Activated CD4-positive, alpha-beta T cell treated with anti-CD3 and anti-CD28 coated beads, Interleukin-2, Interleukin-4, amounts not matched to agents 100 ng/mL and 50 ng/mL, durations not matched to agents 16 hours and 8 hours (primary cell): ENCODE results near the gene PIK3AP1.

ENCODE experiments used
- DNase-seq: peaks from one replicate; pipeline ENCODE4 v3.0.0-alpha.2; 2020; ENCODE audit warnings: low spot score

PIK3AP1 gene

DNA sequence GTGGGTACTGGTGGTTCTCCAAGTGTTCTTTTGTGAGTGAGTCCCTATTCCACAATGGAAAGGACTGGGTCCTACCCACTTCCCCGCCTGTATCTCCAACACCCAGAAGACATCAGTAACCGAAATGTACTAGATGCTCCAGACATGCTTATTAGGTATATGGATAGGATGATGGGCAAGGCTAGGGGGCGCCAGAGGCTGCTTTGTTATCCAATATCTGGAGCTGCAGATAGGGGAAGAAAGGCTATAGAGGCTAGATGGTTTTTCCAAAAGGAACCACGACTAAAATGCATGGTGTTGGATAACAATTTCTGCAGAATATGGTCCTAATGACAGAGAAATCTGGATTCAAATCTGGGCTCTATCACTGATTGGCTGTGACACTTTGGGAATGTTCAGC, 77.3 kb downstream of the PIK3AP1 start:
- peak; percentile 61 for DNase-seq

DNA sequence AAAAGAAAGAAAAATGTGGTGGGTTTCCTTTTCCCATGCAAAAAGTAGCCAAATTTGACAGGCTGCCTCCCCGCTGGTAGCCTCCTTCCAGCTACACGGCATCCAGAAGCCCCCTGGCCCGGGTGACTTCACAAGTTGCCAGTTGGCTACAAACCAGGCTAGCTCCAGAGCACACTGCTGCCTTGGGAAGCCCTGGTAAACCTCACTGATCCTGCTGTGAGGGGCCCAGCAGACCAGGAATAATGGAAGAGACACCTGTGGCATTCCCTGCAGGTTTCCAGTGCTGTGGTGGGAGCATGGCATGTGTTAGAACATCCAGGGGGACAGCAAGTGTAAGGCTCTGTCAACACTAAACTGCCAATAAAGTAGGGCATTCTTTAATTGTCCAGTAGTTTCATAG, 77.8 kb downstream of the PIK3AP1 start:
- no peak for DNase-seq

DNA sequence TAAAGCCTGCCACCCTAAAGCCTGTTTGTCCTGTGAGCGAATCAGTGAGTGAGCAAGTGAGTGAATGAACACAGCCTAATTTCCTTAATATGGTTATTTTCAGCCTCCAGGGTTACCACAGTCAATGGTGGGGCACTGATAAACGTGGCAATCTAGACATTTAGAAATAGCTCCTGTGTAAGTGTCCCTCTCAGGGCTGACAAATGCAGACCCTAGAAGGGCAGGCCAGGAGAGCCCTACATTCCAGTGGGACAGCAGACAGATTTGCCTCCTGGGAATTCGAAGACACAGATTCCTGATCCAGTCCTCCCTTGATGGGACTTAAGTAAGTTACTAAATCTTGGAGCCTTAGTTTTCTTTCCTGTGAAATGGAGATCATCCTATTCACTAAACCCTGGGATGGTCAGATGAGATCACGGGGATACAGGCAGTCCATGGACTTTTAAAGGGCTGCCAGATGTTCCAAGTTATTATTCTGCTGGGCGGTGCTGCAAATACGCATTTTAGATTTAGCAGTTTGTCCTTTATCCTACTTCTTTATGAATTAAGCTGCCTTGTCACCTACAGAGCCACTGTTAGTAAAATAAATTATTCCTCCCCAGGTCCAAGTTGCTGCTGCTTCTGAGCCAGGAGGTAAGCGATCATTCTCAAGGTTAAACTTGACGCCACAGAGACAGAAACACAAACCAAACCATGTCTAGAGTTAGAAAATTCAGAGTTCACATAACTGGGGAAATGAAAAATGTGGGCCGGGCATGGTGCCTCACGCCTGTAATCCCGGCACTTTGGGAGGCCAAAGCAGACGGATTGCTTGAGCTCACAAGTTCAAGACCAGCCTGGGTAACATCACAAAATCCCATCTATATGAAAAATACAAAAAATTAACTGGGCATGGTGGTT, 78.7 kb downstream of the PIK3AP1 start:
- no peak for DNase-seq

DNA sequence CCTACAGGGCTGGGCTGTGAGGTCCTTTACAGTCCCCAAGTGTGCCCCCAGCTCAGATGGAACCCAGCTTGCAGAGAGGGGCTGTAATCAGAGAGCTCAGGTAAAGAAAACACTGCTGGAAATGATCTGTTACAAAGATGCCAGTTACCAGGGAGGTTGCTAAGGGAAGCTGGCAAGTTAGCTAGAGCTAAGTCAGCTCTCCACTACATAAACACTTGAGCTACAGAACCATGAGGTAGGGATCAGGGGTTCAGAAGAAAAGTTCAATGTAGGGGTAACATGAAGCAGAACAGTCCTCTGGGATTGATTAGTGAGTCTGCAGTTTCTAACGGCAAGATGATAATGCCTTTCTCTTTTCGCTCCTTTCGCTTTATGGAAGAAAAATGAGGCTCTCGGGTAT, 80.4 kb downstream of the PIK3AP1 start:
- DNase-seq, result no peak

DNA sequence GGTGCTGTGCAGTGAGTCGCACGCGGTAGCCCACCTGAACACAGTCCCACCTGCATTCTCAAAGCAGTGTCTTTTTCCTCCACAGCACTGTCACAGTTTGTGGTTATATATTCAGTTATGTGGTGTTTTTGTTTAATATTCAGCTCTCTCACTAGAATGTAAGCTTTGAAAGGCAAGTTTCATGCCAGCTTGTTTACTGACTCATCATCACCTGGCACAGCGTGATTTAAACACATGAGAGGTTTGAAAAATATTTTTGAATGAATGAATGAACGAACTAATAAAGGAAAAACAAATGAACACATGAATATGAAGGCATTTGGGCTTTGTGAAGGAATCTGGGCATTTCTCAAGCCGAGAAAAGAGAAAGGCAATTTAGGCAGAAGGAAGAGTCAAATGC, 81.6 kb downstream of the PIK3AP1 start:
- no peak for DNase-seq

DNA sequence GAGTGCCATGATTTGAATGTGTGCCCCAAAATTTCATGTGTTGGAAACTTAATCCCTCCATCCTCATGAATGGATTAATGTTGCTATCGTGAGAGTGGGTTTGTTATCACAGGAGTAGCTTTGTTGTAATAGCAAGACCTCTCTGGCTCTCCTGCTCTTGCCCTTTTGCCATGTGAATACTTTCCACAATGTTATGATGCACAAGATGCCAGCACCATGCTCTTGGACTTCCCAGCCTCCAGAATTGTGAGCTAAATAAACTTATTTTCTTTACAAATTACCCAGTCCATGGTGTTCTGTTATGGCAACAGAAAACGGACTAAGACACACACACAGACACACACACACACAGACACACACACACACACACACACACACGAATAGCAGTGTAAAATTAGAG, 82.2 kb downstream of the PIK3AP1 start:
- DNase-seq, result no peak

DNA sequence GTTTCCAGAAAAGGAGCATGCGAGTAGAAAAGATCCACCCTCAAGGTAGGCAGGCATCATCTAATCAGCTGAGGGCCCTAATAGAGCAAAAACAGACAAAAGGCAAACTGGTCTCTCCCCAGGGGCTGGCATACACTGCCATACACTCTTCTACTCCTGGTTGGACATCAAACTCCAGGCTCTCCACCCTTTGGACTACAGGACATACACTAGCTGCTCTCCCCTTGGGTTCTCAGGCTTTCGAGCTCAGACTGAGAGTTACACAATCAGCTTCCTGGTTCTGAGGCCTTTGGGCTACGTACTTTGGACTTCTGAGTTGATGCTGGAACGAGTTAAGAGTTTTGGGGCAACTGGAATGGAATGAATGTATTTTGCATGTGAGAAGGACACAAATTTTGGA, 82.6 kb downstream of the PIK3AP1 start:
- no peak for DNase-seq

DNA sequence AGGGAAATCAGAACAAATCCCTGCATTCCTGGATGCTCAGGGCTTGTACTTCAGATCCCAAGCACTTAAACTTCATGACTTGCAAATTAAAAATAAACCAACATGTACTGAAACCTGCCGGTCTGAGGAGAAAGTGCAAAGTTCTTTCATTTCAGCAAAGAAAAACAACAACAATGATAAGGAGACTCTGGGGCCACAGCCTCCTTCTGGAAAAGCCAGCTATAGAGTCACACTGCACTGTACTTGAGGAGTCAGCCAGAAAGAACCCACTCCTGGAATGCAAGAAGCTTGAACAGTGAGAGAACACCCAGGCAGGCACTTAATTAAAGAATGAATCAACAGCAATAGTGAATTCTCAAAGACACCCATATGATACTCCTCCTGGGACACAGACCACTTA, 83.8 kb downstream of the PIK3AP1 start:
- DNase-seq, result no peak

DNA sequence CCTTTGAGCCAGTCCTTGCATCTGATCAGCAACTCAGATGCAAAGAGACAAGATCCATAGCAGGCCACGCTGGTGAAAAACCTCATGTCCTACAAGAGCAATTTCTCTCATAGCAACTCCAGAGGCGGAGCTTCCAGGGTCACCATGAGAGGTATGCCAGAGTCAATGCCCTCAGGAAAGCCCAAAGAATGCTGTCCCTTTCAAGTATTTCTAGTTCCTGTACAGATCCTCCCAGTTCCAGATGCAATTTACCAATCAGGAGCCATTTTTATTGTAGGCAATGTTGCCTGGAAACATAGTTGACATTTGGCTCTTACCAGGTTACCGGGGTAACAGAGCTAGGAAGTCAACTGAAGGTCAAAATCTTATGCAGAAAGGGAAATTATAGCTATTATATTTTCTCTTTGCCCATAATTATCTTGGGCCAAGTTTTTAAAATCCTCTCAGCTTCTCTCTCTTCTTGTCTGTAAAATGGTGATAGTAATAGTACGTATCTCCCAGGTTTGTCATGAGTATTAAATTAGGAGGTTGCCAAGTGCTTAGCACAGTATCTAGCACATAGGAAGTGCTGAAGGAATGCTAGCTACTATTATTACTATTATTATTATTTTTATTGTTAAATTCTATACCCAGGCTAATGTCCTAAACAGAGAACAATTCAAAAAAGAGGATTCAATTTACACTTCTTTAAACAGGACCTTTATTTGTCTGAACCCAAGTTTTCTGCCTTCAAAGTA, 87.2 kb downstream of the PIK3AP1 start:
- no peak for DNase-seq

DNA sequence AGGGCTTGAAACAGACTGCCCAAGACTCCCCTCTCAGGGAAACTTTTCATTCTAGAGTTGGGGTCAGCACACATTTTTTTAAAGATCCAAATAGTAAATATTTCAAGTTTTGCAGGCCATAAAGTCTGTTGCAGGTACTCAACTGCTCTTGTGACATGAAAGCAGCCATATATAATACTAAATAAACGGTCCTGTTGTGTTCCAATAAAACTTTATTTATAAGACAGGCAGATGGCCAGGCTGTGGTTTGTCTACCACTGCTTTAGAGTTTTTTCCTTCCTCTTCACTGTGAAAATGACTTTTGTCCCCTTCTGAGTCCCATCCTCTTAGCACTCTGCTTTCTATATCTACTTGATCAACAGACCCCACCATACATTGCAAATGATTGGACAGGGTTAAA, 93.0 kb downstream of the PIK3AP1 start:
- DNase-seq, result no peak

DNA sequence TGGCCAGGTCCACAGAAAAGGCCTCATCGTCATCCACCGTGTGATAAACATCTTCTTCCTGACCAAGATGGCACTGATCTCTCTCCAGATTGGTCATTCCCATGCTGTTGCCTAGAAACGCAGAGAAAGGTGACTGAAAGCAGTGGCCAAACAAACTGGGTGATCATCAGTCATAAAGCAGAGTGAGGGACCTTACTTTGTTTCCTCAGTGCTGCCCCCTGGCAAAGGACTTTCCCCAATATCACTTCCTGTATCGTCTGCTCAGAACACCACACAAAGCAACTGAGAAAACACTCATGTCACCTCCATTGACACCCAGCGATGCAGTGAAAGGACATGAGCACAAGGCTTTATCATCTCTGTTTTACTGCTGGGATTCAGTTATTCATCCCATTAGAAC, 93.5 kb downstream of the PIK3AP1 start:
- no peak for DNase-seq

DNA sequence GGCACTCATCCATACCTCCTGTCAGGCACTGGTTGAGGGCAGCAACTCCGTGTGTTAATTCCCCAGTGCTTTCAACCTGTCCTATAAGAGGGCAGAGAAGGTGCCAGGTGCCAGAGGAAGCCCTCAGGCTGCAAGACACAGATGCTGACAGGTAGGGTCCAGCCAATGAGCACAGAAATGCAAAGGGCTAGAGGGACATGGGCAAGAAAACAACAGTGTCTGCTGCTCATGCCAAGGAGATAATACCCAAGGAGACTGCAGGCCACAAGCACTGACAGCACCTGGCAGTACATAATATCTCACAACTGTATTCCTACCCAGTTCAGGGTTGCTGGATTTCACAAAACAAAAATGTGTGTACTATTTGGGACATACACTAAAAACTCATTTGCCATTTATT, 95.1 kb downstream of the PIK3AP1 start:
- DNase-seq, result no peak

DNA sequence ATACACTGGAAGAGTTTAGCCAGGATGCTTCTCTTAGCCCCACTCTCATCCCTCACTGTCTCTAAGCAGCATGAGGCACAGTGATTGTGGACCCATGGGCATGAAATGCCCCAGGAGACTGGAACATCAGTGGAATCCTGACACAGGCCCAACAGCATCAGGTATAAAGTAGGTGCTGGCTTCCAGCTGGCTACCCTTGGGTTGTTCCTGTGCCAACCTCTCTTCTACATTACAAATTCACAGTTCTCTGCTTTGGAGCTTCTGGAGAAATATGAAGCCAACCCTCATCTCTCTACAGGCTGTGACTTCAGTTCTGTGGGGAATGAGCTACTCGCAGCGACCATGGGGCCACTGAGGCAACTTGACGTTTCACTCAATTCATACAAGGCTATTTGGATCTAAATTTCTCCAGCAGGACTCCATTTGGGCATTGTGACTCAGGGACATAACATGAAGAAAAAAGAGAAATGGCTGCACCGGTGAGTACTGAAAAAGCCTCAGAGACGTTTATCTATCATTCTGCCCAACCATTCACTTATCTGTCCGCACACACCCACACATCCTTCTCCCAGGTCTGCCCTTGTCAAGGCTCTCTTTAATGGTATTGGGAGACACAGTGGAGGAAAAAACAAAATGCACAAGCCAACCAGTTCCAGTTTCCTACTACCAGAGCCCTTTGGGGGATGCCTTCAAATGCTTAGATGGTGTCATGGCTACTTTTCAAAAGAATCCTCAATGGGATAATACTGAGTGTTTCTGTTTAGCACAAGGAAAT, 98.1 kb downstream of the PIK3AP1 start:
- no peak for DNase-seq

DNA sequence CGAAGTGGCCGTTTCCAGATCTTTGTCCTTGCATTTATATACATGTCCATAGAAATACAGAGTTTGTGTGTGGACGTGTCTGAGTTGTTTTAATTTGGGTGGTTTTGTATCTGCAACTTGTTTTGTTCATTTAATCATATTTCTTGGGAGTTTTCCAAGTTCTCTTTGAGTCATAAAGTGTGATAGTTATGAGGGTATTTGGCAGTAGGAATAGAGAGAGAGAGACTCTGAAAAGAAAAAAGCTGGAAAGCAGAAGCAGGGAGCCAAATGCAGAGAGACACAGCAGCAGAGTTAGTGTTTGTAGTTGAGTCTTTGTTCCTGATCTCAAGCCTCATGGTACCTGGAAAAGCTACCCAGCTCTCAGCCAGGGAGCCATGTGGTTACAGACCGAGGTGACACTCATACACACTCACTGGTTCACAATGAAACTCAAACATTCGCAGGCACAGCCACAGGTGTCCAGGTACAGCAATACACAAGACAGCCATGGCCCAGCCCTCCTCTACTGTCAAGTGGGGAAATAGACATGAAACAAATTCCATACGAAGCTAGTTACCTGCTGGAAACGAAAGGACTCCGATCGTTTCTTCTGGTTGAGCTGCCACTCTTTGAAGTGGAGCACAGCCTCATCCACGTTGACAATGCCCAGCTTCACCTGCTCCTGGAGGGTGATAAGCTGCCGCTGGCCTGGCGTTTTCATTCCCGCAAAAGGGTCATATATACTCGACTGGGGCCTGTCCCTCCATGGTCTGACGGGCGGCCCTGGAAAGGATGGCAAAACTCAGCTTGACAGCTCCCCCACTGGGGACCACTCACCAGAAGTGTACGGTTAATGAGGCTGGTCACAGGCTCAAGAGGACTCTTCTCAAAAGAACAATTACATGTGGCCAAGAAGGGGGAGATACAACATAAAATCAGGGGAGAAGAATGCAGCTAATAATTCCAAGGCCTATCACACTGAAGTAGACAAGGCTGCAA, 100.2 kb downstream of the PIK3AP1 start:
- DNase-seq, result no peak

DNA sequence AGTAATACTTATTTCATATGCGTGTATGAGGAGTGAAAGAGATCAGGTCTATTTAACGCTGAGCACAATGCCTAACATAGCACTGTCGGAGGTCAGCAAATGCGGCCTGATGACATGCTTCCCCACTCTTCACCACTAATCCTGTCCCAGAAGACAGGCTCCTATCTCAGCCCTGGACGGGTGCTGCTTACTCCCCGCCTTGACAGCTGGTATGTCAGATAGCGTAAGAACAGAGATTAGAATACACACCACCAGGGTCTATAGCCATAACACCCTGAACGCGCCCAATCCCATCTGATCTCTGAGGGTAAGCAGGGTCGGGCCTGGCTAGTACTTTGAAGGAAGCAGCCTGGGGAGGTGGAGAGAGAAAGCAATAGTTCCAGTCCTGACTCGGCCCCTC, 101.2 kb downstream of the PIK3AP1 start:
- DNase-seq, result no peak

DNA sequence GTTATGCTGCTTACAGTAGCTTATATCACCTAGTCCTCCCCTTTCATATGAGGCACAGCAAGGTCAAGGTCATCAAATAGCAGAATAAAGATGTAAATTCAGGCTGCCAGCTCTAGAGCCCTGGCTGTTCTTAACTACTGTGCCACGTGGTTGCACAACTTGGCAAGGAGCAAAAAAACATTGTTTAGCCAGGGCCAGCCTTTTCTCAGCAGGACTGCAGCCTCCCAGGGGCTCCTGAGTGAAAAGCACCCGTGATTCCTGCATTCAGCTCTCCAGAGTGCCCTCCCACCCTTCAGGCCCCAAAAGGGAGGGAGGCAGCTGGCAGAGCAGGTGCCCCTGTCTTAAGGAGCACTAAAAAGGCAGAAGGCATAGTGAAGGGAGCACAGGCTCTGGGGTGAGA, 101.7 kb downstream of the PIK3AP1 start:
- no peak for DNase-seq

DNA sequence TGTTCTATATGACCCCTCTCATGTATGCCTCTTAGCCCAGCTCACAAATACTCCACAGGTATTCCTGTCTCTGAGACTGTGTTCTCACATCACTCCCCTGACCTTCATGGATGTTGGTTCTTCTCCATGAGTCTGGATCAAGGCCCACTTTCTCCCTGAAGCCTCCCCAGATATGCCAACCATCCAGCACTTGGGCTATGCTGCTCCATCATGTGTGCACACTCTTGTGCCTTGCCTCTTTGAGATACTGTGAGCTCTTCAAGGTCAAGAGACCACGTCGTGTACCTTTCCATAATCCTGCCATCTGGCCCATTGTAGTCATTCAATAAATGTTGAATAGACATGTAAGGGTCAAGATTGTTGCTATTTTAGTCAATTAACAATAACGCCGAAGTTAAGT, 103.4 kb downstream of the PIK3AP1 start:
- no peak for DNase-seq

DNA sequence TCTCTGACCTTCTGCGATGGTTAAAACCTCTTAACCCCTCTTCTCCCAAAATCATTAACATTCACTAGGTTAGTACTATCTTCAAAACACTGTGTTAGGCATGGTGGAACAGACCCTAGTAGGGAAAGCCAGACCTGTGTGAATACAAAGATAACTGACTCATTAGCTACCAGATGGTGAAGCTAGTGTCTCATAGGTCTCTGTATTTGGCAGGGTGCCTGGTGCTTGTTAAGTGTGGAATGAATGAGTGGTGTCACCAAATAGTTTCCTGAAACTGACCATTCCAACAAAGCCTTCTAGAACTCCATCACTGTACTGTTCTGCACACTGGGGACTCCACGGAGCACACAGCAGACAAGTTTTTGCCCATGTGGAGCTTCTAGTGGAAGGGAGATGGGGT, 105.8 kb downstream of the PIK3AP1 start:
- no peak for DNase-seq

DNA sequence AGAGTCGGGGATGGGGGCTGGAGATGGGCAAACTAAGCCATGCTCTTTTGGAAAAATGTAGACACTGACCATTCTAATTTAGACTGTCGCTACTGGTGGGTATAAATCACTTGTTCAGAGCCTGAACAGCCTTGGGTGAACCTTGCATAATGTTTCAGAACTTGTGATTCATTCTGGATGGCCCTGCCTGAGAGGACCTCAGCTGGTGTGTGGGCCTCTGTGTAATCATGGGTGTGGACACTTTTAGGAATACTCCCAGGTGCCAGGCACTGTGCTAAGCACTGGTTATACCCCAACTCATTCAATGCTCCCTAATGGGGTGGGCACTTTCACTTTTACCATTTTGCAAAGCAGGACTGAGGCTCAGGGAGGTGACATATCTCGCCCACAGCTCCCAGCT, 106.7 kb downstream of the PIK3AP1 start:
- no peak for DNase-seq

DNA sequence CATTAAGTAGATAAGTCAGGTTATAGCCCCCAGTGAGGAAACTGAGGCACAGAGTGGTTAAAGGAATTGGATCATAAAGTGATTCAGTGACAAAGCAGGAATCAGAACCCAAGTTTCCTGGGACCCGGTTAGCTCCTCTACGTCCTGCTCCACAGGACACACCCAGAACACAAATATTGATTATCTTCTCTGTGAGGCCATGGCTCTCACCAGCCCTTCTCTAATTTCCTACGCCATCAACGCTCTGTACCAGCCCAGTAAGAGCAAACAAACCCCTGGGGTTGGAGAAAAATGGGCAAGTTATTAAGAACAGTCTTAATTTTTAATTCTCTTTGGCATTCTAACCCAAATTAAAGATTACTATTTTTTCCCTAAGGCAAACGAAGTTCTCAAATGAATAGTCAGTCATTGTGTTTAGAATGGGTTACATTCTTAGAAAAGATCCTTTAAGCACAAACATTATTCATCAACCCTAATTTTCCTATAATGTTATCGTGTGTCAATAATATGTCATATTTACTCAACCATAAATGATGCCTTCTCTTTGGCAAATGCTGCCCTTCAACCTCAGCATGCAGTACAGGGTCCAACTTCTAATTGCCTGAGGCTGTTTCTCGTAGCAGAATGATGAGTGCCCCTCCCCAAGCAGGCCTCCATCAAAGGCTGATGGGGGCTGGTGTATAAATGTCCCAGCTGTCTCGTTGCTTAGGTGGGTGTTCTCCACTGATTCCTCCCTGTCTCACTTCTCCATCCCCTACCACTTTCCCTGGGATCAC, 108.1 kb downstream of the PIK3AP1 start:
- no peak for DNase-seq

DNA sequence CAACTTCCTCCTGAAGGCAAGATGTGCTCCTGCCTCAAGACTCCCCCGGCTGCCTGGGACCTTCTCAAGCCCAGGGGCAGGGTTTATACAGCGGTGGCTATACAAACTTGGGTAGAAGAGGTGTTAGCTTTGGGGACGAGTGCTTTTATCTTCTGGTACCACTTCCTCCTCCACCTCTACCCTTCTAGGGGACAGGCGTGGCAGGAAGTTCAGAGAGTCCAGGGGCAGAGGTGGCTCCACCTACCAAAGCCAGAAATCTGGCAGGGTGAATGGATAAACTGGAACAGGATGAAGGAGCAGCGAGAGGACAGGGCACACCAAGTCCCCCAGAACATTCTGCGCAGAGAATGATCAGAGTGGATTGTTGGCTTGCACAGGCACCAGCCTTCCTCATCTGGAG, 109.5 kb downstream of the PIK3AP1 start:
- no peak for DNase-seq
